ENCODE data around the gene FXYD3. TPM values are rescaled to one million over a fixed set of nuclear protein-coding genes. Genes with fewer than 3 reads are reported as not detected.

FXYD3 gene
- total and polyA plus RNA-seq, 4 donors: 130 to 467 (median 160) TPM

- Histone ChIP-seq H3K27me3 (ENCODE audit: control insufficient read depth in 3 of 3, insufficient read depth in 3 of 3, low read length in 2 of 3) (no peaks in the 10 kb centered on the region), H3K4me1 (ENCODE audit: control insufficient read depth in 5 of 5, insufficient read depth in 5 of 5, low read length in 5 of 5) (peaks cover 0 to 13% (median 0%) of the 10 kb centered on the region in 5 donors), H3K36me3 (ENCODE audit: control insufficient read depth in 4 of 4, insufficient read depth in 4 of 4, low read length in 4 of 4) (no peaks in the 10 kb centered on the region), H3K9me3 (ENCODE audit: control insufficient read depth in 4 of 4, insufficient read depth in 3 of 4, low read length in 3 of 4) (no peaks in the 10 kb centered on the region), H3K9ac (ENCODE audit: insufficient read depth in 1 of 2, low read length in 2 of 2) (no peak overlapping the region), H3K27ac (ENCODE audit: low read depth in 1 of 2, low read length in 1 of 2) (peak overlapping the region in 1 of 2 donors; percentile 9), H3K4me3 (no peak overlapping the region)
- ATAC-seq (ENCODE audit: insufficient read depth, low FRiP score) (no peak), DNase-seq (peak in 1 of 3 donors; percentile 4)
- WGBS, 2 donors: 66 to 76% methylated on average over 11 of the region's 11 CpGs
- TF ChIP-seq CTCF (IDR thresholded peaks at IDR 0.05; ENCODE audit: control extremely low read depth, extremely low read depth): no peak
Observed at GRCh38 chr19:35117799-35118198, 2.2 kb downstream of the FXYD3 start.

GRCh38 chr19:35118268-35119020 is 2.8 kb downstream of the FXYD3 start:
- WGBS, 2 donors: 59 to 63% methylated on average over 13 of the region's 13 CpGs
- DNase-seq: peak in 1 of 3 donors; percentile 32
- Histone ChIP-seq H3K27ac (ENCODE audit: low read depth in 1 of 2, low read length in 1 of 2) (peak overlapping the region in 1 of 2 donors; percentile 91), H3K27me3 (ENCODE audit: control insufficient read depth in 3 of 3, insufficient read depth in 3 of 3, low read length in 2 of 3) (no peaks in the 10 kb centered on the region), H3K36me3 (ENCODE audit: control insufficient read depth in 4 of 4, insufficient read depth in 4 of 4, low read length in 4 of 4) (no peaks in the 10 kb centered on the region), H3K4me3 (no peak overlapping the region), H3K9ac (ENCODE audit: insufficient read depth in 1 of 2, low read length in 2 of 2) (no peak overlapping the region), H3K9me3 (ENCODE audit: control insufficient read depth in 4 of 4, insufficient read depth in 3 of 4, low read length in 3 of 4) (no peaks in the 10 kb centered on the region), H3K4me1 (ENCODE audit: control insufficient read depth in 5 of 5, insufficient read depth in 5 of 5, low read length in 5 of 5) (peaks cover 0 to 19% (median 0%) of the 10 kb centered on the region in 5 donors)
- no peak for TF ChIP-seq CTCF (IDR thresholded peaks at IDR 0.05; ENCODE audit: control extremely low read depth, extremely low read depth)
- ATAC-seq (ENCODE audit: insufficient read depth, low FRiP score): peak; percentile 64

DNA sequence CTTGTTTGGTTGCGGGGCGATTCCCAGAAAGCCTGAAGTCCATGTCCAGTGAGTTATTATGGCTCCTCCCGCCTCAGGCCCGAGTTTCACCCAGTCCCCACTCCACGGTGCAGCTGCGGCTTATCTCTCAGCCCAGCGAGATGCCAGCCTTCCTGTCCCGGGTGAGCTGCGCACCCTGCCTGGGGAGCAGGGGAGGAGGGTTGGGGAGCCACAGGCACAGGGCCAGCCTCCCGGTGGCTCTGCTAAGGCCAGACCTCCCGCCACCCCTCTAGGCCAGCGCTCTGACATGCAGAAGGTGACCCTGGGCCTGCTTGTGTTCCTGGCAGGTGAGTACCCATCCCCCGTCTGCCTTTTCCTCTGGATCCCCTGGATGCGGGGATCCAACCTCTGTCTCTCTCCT is 3.5 kb downstream of the FXYD3 start:
- DNase-seq (no peak), ATAC-seq (ENCODE audit: insufficient read depth, low FRiP score) (no peak)
- no peak for TF ChIP-seq CTCF (IDR thresholded peaks at IDR 0.05; ENCODE audit: control extremely low read depth, extremely low read depth)
- Histone ChIP-seq H3K4me1 (ENCODE audit: control insufficient read depth in 5 of 5, insufficient read depth in 5 of 5, low read length in 5 of 5) (peaks cover 0 to 25% (median 6%) of the 10 kb centered on the region in 5 donors), H3K27me3 (ENCODE audit: control insufficient read depth in 3 of 3, insufficient read depth in 3 of 3, low read length in 2 of 3) (no peaks in the 10 kb centered on the region), H3K9me3 (ENCODE audit: control insufficient read depth in 4 of 4, insufficient read depth in 3 of 4, low read length in 3 of 4) (no peaks in the 10 kb centered on the region), H3K27ac (ENCODE audit: low read depth in 1 of 2, low read length in 1 of 2) (peak overlapping the region in 1 of 2 donors; percentile 91), H3K36me3 (ENCODE audit: control insufficient read depth in 4 of 4, insufficient read depth in 4 of 4, low read length in 4 of 4) (no peaks in the 10 kb centered on the region), H3K9ac (ENCODE audit: insufficient read depth in 1 of 2, low read length in 2 of 2) (no peak overlapping the region), H3K4me3 (no peak overlapping the region)
- WGBS, 2 donors: 47 to 52% methylated on average over 13 to 14 of the region's 14 CpGs
